Measurements from ENCODE around the gene USP9X.

DNA sequence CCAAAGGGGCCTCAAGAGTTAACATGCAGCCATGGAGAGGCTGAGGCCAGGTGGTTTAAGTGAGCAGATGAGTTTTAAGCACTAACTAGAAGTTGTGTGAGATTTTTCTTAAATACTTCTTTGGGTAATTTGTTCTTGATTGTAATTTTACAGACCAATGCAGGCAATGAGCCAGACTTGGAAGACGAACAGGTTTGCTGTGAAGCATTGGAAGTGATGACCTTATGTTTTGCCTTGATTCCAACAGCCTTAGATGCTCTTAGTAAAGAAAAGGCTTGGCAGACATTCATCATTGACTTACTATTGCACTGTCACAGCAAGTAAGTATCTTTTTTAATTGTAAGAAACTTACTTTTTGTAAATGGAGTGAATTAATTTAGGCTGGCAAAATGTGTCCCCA is 103.9 kb downstream of the USP9X start:
- no peak for TF ChIP-seq GATA3 (IDR thresholded peaks at IDR 0.05; ENCODE audit: low read depth, low read length)
- no peak for TF ChIP-seq GATA2 (IDR thresholded peaks at IDR 0.05; ENCODE audit: low read depth, low read length)
